LNCaP clone FGC (cell line): Measurements from ENCODE around the gene KIF1A.
"Not testable (repeated sequence)": the region's sequence is repeated elsewhere in the genome, so short reads cannot be mapped to it uniquely, and the experiment has no call there.

Experiments
- DNase-seq: peaks from one replicate; pipeline ENCODE4 v3.0.0-alpha.2; 2011; ENCODE audit warnings: low read depth
- H3K4me3 ChIP-seq: 2 replicates; pipeline ENCODE4 v1.5.1; 2011; ENCODE audit warnings: mild to moderate bottlenecking, low read depth, low read length, control low read depth
- TF ChIP-seq, protein P1 (sequence below): IDR thresholded peaks from 2 replicates; pipeline ENCODE4 v1.5.1; 2012; ENCODE audit warnings: mild to moderate bottlenecking; ENCODE audit not compliant: control insufficient read depth, insufficient read depth; ENCODE audit errors: extremely low read depth

KIF1A gene

DNA sequence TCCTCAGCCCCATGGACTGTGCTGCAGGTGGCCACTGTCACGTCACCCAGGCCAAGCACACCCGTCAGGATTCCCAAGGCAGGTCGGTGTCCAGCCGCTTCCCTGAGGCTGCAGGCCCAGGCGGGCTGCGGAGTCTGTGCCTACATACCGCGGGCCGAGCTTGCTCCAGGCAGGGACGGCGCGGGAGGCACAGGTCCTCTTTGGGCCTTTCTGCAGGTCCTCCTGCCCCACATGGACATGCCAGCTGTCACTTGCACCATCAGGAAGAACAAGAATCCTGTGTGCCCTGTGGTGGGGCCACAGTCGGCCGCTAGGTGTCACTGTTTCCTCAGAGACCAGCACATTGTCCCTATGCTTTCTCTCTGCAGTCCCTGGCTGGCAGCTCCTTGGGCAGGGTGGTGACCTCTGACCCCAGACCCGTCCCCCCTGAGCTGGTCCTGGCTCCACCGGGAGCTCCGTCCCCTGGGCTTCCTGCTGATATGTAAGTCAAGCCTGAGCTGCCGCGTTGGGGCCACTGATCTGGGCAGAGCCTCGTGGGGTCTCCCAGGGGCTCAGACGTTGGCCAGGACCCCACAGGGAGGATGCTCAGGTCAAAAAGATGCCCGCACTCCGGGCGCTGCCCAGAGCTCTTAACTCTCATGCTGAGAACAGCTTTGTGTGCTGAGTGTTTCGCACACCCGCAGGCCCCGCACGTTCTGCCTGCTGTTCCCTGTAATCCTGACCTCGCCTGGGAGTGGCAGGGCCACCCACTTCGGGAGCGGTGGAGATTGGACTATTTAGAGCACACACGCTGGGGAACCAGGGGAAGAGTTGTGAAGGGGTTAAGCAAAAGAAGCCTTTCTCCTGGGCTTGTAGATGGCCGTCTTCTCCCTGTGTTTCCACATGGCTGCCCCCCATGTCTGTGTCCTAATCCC lies 31.3 kb upstream of the KIF1A start:
- no peak overlapping the region for H3K4me3 ChIP-seq
- DNase-seq: peak; percentile 56
- TF ChIP-seq, protein P1, sequence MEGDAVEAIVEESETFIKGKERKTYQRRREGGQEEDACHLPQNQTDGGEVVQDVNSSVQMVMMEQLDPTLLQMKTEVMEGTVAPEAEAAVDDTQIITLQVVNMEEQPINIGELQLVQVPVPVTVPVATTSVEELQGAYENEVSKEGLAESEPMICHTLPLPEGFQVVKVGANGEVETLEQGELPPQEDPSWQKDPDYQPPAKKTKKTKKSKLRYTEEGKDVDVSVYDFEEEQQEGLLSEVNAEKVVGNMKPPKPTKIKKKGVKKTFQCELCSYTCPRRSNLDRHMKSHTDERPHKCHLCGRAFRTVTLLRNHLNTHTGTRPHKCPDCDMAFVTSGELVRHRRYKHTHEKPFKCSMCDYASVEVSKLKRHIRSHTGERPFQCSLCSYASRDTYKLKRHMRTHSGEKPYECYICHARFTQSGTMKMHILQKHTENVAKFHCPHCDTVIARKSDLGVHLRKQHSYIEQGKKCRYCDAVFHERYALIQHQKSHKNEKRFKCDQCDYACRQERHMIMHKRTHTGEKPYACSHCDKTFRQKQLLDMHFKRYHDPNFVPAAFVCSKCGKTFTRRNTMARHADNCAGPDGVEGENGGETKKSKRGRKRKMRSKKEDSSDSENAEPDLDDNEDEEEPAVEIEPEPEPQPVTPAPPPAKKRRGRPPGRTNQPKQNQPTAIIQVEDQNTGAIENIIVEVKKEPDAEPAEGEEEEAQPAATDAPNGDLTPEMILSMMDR: peak; percentile 92

DNA sequence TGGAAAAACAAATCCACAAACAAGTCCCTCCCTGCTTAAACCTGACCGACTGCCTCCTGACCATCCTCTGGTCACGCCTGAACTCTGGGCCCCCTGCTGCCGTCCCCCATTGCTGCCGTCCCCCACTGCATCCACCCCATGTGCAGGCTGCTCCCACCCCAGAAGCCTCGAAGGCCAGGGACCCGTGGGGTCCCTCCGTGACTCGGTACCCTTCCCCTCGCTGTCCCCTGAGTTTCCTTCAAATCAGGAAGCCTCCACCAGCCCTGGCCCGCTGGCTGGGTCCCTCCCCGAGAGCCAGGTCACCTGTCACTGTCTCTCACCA lies 30.7 kb upstream of the KIF1A start:
- H3K4me3 ChIP-seq: no peak overlapping the region
- TF ChIP-seq, protein P1: no peak
- no peak for DNase-seq

DNA sequence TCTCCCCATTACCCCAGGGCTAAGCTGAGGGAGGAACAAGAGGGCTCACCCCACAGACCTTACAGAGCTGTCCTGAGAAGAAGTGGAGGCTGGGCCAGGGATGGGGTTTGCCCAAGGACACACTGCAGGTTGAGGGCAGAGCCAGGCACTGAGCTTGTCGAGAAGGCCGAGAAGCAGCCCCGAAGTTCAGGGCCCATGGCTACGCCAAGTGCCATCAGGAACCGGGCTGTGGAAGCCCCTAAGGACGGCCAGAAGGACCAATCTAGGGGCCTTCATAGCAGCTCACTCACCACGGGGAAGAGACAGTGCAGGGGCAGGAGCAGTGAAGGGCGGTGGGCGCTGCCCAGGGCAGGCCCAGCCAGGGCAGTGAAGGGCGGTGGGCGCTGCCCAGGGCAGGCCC lies 30.0 kb upstream of the KIF1A start:
- DNase-seq: no peak
- no peak overlapping the region for H3K4me3 ChIP-seq
- TF ChIP-seq, protein P1: no peak

DNA sequence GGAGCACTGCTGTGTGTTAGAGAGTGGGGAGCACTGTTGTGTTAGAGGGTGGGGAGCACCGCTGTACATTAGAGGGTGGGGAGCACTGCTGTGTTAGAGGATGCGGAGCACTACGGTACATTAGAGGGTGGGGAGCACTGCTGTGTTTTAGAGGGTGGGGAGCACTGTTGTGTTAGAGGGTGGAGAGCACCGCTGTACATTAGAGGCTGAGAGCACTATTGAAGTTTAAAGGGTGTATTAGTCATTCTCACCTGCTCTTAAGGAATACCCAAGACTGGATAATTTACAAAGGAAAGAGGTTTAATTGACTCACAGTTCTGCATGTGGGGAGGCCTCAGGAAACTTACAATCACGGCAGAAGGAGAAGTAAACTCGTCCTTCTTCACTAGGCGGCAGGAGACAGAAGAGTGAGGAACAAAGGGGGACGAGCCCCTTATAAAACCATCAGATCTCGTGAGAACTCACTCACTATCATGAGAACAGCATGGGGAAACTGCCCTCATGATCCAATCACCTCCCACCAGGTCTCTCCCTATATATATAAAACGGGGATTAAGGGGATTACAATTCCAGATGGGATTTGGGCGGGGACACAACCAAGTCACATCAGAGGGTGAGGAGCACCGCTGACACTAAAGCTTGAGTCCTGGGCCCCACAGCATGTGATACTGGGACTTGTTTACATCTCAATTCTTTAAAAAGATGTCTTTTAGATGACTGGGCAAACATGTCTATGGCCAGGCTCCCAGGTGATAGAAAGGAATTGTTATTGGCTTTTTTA lies 29.1 kb upstream of the KIF1A start:
- TF ChIP-seq, protein P1: no peak
- H3K4me3 ChIP-seq: no peak overlapping the region
- DNase-seq: no peak

DNA sequence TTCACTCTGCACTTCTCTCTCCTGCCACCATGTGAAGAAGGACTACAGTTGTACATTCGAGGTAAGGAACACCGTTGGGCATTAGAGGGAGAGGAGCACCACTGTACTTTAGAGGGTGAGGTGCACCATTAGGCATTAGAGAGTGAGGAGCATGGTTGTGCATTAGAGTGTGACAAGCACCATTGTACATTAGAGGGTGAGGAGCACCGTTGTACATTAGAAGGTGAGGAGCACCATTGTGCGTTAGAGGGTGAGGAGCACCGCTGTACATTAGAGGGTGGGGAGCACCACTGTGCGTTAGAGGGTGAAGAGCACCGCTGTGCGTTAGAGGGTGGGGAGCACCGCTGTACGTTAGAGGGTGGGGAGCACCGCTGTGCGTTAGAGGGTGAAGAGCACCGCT lies 27.8 kb upstream of the KIF1A start:
- no peak for DNase-seq
- TF ChIP-seq, protein P1: no peak

DNA sequence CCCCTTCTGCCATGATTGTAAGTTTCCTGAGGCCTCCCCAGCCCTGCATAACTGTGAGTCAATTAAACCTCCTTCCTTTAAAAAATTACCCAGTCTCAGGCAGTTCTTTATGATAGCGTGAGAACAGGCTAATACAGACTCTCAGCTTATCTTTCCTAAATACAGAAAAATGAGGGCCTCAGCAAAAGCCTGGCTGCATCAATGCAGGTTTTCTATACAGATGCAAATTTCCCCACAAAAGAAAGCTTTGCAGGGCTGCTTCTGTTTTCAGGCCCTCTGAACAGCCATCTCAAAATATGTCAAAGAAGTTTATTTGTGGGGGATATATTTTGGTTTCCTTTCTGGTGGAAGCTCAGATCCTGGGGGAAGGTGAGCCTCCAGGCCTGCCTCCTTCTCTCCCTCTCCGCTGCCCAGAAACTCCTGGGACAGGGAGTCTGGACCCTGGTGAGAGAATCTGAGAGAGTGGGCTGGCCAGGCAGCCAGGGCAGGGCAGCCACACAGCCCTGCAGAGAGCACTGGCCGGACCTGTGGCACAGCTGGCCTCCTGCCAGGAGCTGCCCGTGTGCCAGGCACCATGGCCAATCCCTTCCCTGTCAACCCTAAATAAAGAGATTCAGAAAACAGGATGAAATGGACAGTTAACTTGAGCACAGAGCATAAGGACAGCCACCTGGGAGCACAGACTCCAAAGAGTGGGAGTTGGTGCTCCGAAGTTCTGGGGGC lies 27.0 kb upstream of the KIF1A start:
- TF ChIP-seq, protein P1: no peak
- H3K4me3 ChIP-seq: no peak overlapping the region
- DNase-seq: no peak

More for the DNA sequence above, 27.8 kb upstream of the KIF1A start:
- no peak overlapping the region for H3K4me3 ChIP-seq

DNA sequence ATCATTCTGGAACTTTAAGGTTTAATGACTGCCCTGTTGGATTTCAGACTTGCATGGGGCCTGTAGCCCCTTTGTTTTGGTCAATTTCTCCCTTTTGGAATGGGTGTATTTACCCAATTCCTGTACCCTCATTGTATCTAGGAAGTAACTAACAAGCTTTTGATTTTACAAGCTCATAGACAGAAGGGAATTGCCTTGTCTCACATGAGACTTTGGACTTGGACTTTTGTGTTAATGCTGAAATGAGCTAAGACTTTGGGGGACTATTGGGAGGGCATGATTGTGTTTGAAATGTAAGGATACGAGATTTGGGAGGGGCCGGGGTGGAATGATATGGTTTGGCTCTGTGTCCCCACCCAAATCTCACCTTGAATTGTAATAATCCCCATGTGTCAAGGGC lies 26.3 kb upstream of the KIF1A start:
- not testable (repeated sequence) for DNase-seq, H3K4me3 ChIP-seq
